WERI-Rb-1 (cell line): ENCODE data around the gene GLT6D1.

Experiments
- DNase-seq: peaks from one replicate; pipeline ENCODE4 v3.0.0-alpha.2; 2020
- H3K27ac ChIP-seq: fragments of 250-450 bp; sonication (Bioruptor Pico); 2 replicates; pipeline ENCODE4 v1.5.1; 2020; ENCODE audit warnings: mild to moderate bottlenecking, moderate library complexity
- H3K27me3 ChIP-seq: fragments of 250-450 bp; sonication (Bioruptor Pico); 2 replicates; pipeline ENCODE4 v1.5.1; 2021; ENCODE audit warnings: mild to moderate bottlenecking, low read depth, moderate library complexity; ENCODE audit not compliant: insufficient read depth, severe bottlenecking
- H3K36me3 ChIP-seq: fragments of 250-450 bp; sonication (Bioruptor Pico); 2 replicates; pipeline ENCODE4 v1.5.1; 2020; ENCODE audit warnings: mild to moderate bottlenecking, moderate library complexity
- H3K4me3 ChIP-seq: 2 replicates; pipeline ENCODE4 v1.5.1; 2011; ENCODE audit warnings: low read depth, mild to moderate bottlenecking, control low read depth, low read length
- H3K9me3 ChIP-seq: fragments of 250-450 bp; sonication (Bioruptor Pico); 2 replicates; pipeline ENCODE4 v1.5.1; 2021; ENCODE audit warnings: mild to moderate bottlenecking, moderate library complexity; ENCODE audit not compliant: severe bottlenecking
- TF ChIP-seq, protein P1 (sequence below): IDR thresholded peaks from 2 replicates; pipeline ENCODE4 v1.5.1; 2011; ENCODE audit warnings: low read depth, mild to moderate bottlenecking, control low read depth, inconsistent platforms, low read length

GLT6D1 gene

GRCh38 chr9:135590486-135591079 lies 48.8 kb downstream of the GLT6D1 start:
- TF ChIP-seq, protein P1, sequence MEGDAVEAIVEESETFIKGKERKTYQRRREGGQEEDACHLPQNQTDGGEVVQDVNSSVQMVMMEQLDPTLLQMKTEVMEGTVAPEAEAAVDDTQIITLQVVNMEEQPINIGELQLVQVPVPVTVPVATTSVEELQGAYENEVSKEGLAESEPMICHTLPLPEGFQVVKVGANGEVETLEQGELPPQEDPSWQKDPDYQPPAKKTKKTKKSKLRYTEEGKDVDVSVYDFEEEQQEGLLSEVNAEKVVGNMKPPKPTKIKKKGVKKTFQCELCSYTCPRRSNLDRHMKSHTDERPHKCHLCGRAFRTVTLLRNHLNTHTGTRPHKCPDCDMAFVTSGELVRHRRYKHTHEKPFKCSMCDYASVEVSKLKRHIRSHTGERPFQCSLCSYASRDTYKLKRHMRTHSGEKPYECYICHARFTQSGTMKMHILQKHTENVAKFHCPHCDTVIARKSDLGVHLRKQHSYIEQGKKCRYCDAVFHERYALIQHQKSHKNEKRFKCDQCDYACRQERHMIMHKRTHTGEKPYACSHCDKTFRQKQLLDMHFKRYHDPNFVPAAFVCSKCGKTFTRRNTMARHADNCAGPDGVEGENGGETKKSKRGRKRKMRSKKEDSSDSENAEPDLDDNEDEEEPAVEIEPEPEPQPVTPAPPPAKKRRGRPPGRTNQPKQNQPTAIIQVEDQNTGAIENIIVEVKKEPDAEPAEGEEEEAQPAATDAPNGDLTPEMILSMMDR: no peak
- no peaks in the 10 kb centered on the region for H3K36me3 ChIP-seq
- no peak for DNase-seq
- H3K27me3 ChIP-seq: no peaks in the 10 kb centered on the region
- no peak overlapping the region for H3K27ac ChIP-seq
- H3K4me3 ChIP-seq: no peak overlapping the region
- peaks cover 4% of the 10 kb centered on the region for H3K9me3 ChIP-seq

- Histone ChIP-seq H3K27ac (no peak overlapping the region), H3K36me3 (no peaks in the 10 kb centered on the region), H3K4me3 (no peak overlapping the region), H3K9me3 (no peaks in the 10 kb centered on the region), H3K27me3 (no peaks in the 10 kb centered on the region)
- TF ChIP-seq, protein P1: no peak
- no peak for DNase-seq
Measured at GRCh38 chr9:135589596-135590485, 49.5 kb downstream of the GLT6D1 start.

DNA sequence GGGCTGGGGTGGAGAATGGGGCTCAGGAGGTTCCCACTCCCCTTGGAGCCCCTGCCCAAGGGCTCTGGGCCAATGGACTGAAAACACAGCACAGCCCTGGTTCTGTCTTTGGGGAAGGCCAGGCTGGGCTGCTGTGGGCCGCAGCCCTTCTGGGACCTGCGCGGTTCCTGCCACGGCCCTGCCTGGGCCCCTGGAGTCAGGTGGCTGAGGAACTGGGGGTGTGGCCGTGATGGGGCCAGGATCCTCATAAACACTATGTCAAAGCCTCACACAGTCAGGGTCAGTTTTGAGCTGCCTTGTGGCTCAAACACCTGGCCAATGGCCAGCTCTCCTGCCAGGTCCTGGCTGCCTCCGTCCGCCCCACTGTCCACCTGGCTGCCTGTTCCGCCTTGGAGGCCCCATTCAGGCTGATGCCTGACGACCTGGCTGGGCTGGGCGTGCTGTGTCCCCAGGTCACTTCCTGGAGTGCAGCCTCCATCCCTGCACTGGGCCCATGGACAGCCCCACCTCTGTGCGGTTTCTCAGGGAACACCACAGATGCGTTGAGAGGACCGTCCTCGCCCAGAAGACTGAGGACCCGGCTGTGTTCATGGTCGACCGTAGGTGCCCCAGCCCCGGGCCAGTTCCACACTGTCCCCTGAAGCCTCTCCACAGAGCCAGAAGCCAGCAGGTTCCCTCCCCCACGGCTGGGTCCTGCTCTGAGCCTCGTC lies 50.3 kb downstream of the GLT6D1 start:
- TF ChIP-seq, protein P1: no peak

DNA sequence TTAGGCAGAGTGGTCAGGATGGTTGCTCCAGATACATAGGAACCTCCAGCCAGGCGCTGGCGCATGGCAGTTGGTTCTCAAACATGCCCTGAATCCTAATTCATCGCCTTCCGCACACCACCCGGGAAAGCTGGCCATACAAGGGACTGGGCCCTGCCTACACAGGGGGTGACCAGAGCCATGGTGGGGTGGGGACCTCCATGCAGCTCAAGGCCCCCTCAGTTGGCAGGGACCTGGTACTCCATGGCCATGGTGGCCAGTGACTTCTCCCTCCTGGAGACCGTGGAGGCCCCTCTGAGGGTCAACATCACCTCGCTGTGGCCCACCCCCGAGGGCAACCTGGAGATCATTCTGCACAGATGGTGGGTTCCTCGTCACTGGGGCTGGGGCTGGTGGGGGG lies 51.0 kb downstream of the GLT6D1 start:
- Histone ChIP-seq H3K4me3 (no peak overlapping the region), H3K9me3 (no peaks in the 10 kb centered on the region), H3K36me3 (no peaks in the 10 kb centered on the region), H3K27me3 (no peaks in the 10 kb centered on the region), H3K27ac (no peak overlapping the region)
- DNase-seq: no peak
- TF ChIP-seq, protein P1: no peak

More for the DNA sequence above, 50.3 kb downstream of the GLT6D1 start:
- DNase-seq: no peak
- no peaks in the 10 kb centered on the region for H3K36me3 ChIP-seq
- H3K9me3 ChIP-seq: no peaks in the 10 kb centered on the region
- H3K27ac ChIP-seq: no peak overlapping the region
- H3K27me3 ChIP-seq: no peaks in the 10 kb centered on the region
- H3K4me3 ChIP-seq: no peak overlapping the region

DNA sequence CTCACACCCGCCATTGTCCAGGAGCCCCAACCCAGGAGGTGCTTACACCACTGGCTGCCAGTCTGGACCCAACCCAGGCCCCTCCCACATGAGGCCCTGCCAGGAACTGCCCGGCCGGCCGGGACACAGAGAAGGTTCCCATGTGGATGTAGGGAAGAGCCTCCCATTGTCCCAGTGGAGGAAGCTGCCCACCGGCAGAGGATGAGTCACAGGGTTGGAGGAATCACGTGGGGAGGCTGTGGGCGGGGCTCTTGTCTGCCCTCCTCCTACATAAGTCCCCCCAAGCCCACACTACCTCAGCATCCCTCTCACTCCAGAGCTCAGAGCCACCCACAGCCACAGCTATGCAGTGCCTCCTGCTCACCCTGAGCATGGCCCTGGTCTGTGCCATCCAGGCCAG lies 51.7 kb downstream of the GLT6D1 start:
- no peak for DNase-seq
- Histone ChIP-seq H3K27ac (no peak overlapping the region), H3K4me3 (no peak overlapping the region), H3K9me3 (no peaks in the 10 kb centered on the region), H3K36me3 (no peaks in the 10 kb centered on the region), H3K27me3 (no peaks in the 10 kb centered on the region)
- TF ChIP-seq, protein P1: no peak
